Sigmoid colon (tissue), 4 donors: ENCODE data around the gene RUNX2.

ENCODE experiments used
- CTCF ChIP-seq, 4 experiments: fragments of 450-650 bp in 3 of 4; fragments of 200-600 bp in 1 of 4; IDR thresholded peaks; one replicate each; pipeline ENCODE4 v1.5.1; 2016 to 2019; ENCODE audit warnings: antibody characterized with exemption in 4 of 4, mild to moderate bottlenecking in 3 of 4, moderate library complexity in 2 of 4
- EP300 ChIP-seq, 4 donors: sonication (generic); formaldehyde crosslinking; IDR thresholded peaks; one replicate each; pipeline ENCODE4 v1.6.1; 2017; ENCODE audit warnings: antibody characterized with exemption in 4 of 4
- POLR2A ChIP-seq, 2 donors: fragments of 450-650 bp; IDR thresholded peaks; one replicate each; pipeline ENCODE4 v1.6.1; 2016; ENCODE audit warnings: antibody characterized with exemption in 2 of 2, mild to moderate bottlenecking in 2 of 2, moderate library complexity in 2 of 2
- POLR2AphosphoS5 ChIP-seq, 4 donors: sonication (generic); formaldehyde crosslinking; IDR thresholded peaks; one replicate each; pipeline ENCODE4 v1.6.1; 2017; ENCODE audit warnings: antibody characterized with exemption in 4 of 4

GRCh38 chr6:45462190-45463134 is 134.3 kb downstream of the RUNX2 start:
- TF ChIP-seq CTCF (IDR thresholded peaks at IDR 0.05) (no peak), POLR2A (IDR thresholded peaks at IDR 0.05) (no peak), EP300 (IDR thresholded peaks at IDR 0.05) (no peak), POLR2AphosphoS5 (IDR thresholded peaks at IDR 0.05) (no peak)
